GM23248 (cell line): ENCODE data around the gene RALGPS1. TPM values are rescaled to one million over a fixed set of nuclear protein-coding genes. Genes with fewer than 3 reads are reported as not detected.

Source experiments
- DNase-seq: peaks from one replicate; pipeline ENCODE4 v3.0.0-alpha.2; 2015
- H2AFZ ChIP-seq: fragments of 200-600 bp; sonication (generic); 2 replicates; pipeline ENCODE4 v1.6.1; 2016; ENCODE audit warnings: antibody characterized with exemption
- H3F3A ChIP-seq: fragments of 200-600 bp; sonication (generic); 2 replicates; pipeline ENCODE4 v1.6.1; 2016; ENCODE audit warnings: mild to moderate bottlenecking, antibody characterized with exemption, mixed run types; ENCODE audit not compliant: insufficient read depth
- H3K27ac ChIP-seq: fragments of 200-600 bp; sonication (generic); 2 replicates; pipeline ENCODE4 v1.5.1; 2016; ENCODE audit warnings: mild to moderate bottlenecking
- H3K27me3 ChIP-seq: fragments of 200-600 bp; sonication (generic); replicated peaks from 2 replicates; pipeline ENCODE4 v1.6.1; 2016; ENCODE audit warnings: mild to moderate bottlenecking; ENCODE audit not compliant: insufficient read depth
- H3K36me3 ChIP-seq: fragments of 200-600 bp; sonication (generic); 2 replicates; pipeline ENCODE4 v1.6.1; 2016; ENCODE audit warnings: low read depth, mild to moderate bottlenecking
- H3K4me1 ChIP-seq: fragments of 200-600 bp; sonication (generic); 2 replicates; pipeline ENCODE4 v1.6.1; 2016; ENCODE audit warnings: mild to moderate bottlenecking; ENCODE audit not compliant: insufficient read depth
- H3K4me2 ChIP-seq: fragments of 200-600 bp; sonication (generic); one replicate; pipeline ENCODE4 v1.6.1; 2016; ENCODE audit warnings: mild to moderate bottlenecking; ENCODE audit not compliant: unreplicated experiment
- H3K4me3 ChIP-seq: fragments of 200-600 bp; sonication (generic); 2 replicates; pipeline ENCODE4 v1.5.1; 2016; ENCODE audit warnings: mild to moderate bottlenecking
- H3K79me2 ChIP-seq: fragments of 200-600 bp; sonication (generic); 2 replicates; pipeline ENCODE4 v1.6.1; 2016; ENCODE audit warnings: mild to moderate bottlenecking; ENCODE audit not compliant: insufficient read depth
- H3K9ac ChIP-seq: fragments of 200-600 bp; sonication (generic); 2 replicates; pipeline ENCODE4 v1.6.1; 2016; ENCODE audit warnings: mild to moderate bottlenecking
- H3K9me2 ChIP-seq: fragments of 200-600 bp; sonication (generic); 2 replicates; pipeline ENCODE4 v1.6.1; 2016; ENCODE audit warnings: mixed run types, mild to moderate bottlenecking, moderate library complexity; ENCODE audit not compliant: insufficient read depth
- H3K9me3 ChIP-seq: fragments of 200-600 bp; sonication (generic); one replicate; pipeline ENCODE4 v1.6.1; 2017; ENCODE audit warnings: low read depth
- H4K20me1 ChIP-seq: fragments of 200-600 bp; sonication (generic); 2 replicates; pipeline ENCODE4 v1.6.0; 2016; ENCODE audit not compliant: insufficient read depth
- EZH2 ChIP-seq: fragments of 200-600 bp; sonication (generic); IDR thresholded peaks from 2 replicates; pipeline ENCODE4 v1.6.1; 2018; ENCODE audit warnings: antibody characterized with exemption, mild to moderate bottlenecking; ENCODE audit not compliant: insufficient read depth, poor library complexity, severe bottlenecking
- EZH2phosphoT487 ChIP-seq: fragments of 200-600 bp; sonication (generic); IDR thresholded peaks from 2 replicates; pipeline ENCODE4 v1.6.1; 2018; ENCODE audit warnings: antibody characterized with exemption, moderate library complexity, mild to moderate bottlenecking, low read depth; ENCODE audit not compliant: insufficient read depth
- WGBS, 2 experiments: methylation state at CpG; one replicate each; pipeline ENCODE4 v1.1.6; 2015 to 2017; ENCODE audit warnings: low lambda C conversion rate in 2 of 2, low coverage in 1 of 2; ENCODE audit errors: missing lambda C conversion rate in 2 of 2; 5-methylcytosine and 5-hydroxymethylcytosine counted together
- in situ Hi-C: fragments of 300-500 bp; cut with MboI; formaldehyde crosslinking; loops from 2 replicates; pipeline ENCODE4 v1.15.0; 2020
- polyA plus RNA-seq: library from polyadenylated mRNA; unstranded; fragments of >200 nt; fragmentation: Nextera tagmentation; extraction: Ambion mirVana; gene quantifications from 2 replicates; pipeline ENCODE4 v1.2.1, GENCODE V29; 2016
- total RNA-seq: library from RNA; depleted of rRNA; stranded (reverse); fragments of >200 nt; shearing (Covaris generic); gene quantifications from 2 replicates; pipeline ENCODE4 v1.2.3, GENCODE V29; 2014

RALGPS1 gene
- total and polyA plus RNA-seq, 2 experiments from 2014 or later = 0.54 to 1.8 TPM

- Histone ChIP-seq H3K4me1 (peaks cover 9% of the 10 kb centered on the region), H3K4me3 (no peak overlapping the region), H2AFZ (no peak overlapping the region), H3F3A (no peaks in the 10 kb centered on the region), H3K9me3 (no peaks in the 10 kb centered on the region), H3K9me2 (no peaks in the 10 kb centered on the region), H3K79me2 (no peaks in the 10 kb centered on the region), H3K4me2 (no peak overlapping the region), H4K20me1 (no peaks in the 10 kb centered on the region), H3K27ac (no peak overlapping the region), H3K9ac (no peak overlapping the region), H3K36me3 (no peaks in the 10 kb centered on the region), H3K27me3 (no peaks in the 10 kb centered on the region)
- no peak for DNase-seq
- in situ Hi-C loops = no loop called here
- no peak for TF ChIP-seq EZH2phosphoT487
- no peak for TF ChIP-seq EZH2
- WGBS, 2 experiments = 82 to 89% methylated on average over 3 of the region's 3 CpGs
Observed at GRCh38 chr9:126959336-126959735, 44.8 kb downstream of the RALGPS1 start.

GRCh38 chr9:126959917-126960316 is 45.3 kb downstream of the RALGPS1 start:
- DNase-seq = no peak
- no peak overlapping the region for H3K4me2 ChIP-seq
- in situ Hi-C loops = no loop called here
- H3K36me3 ChIP-seq = no peaks in the 10 kb centered on the region
- H2AFZ ChIP-seq = no peak overlapping the region
- H3K9me2 ChIP-seq = no peaks in the 10 kb centered on the region
- no peaks in the 10 kb centered on the region for H4K20me1 ChIP-seq
- H3K27me3 ChIP-seq = no peaks in the 10 kb centered on the region
- no peak overlapping the region for H3K4me3 ChIP-seq
- TF ChIP-seq EZH2phosphoT487 (no peak), EZH2 (no peak)
- no peak overlapping the region for H3K9ac ChIP-seq
- no peaks in the 10 kb centered on the region for H3K79me2 ChIP-seq
- H3K4me1 ChIP-seq = peaks cover 9% of the 10 kb centered on the region
- H3K27ac ChIP-seq = no peak overlapping the region
- H3F3A ChIP-seq = no peaks in the 10 kb centered on the region
- H3K9me3 ChIP-seq = no peaks in the 10 kb centered on the region

GRCh38 chr9:126962336-126962735 is 47.8 kb downstream of the RALGPS1 start:
- 88 to 98% methylated on average over 5 to 6 of the region's 6 CpGs for WGBS, 2 experiments
- H3F3A ChIP-seq = no peaks in the 10 kb centered on the region
- DNase-seq = no peak
- no peak overlapping the region for H2AFZ ChIP-seq
- in situ Hi-C loops = no loop called here
- H3K79me2 ChIP-seq = no peaks in the 10 kb centered on the region
- H3K4me3 ChIP-seq = no peak overlapping the region
- TF ChIP-seq EZH2 (no peak), EZH2phosphoT487 (no peak)
- no peak overlapping the region for H3K4me2 ChIP-seq
- H3K9ac ChIP-seq = no peak overlapping the region
- no peaks in the 10 kb centered on the region for H3K9me2 ChIP-seq
- no peak overlapping the region for H3K27ac ChIP-seq
- peaks cover 6% of the 10 kb centered on the region for H3K4me1 ChIP-seq
- no peaks in the 10 kb centered on the region for H3K9me3 ChIP-seq
- H3K27me3 ChIP-seq = no peaks in the 10 kb centered on the region
- no peaks in the 10 kb centered on the region for H3K36me3 ChIP-seq
- H4K20me1 ChIP-seq = no peaks in the 10 kb centered on the region

GRCh38 chr9:126965077-126965476 is 50.5 kb downstream of the RALGPS1 start:
- H3K36me3 ChIP-seq = no peaks in the 10 kb centered on the region
- no peak overlapping the region for H3K27ac ChIP-seq
- H4K20me1 ChIP-seq = no peaks in the 10 kb centered on the region
- no peak overlapping the region for H3K9ac ChIP-seq
- 84 to 87% methylated on average over 3 of the region's 3 CpGs for WGBS, 2 experiments
- H3K4me3 ChIP-seq = no peak overlapping the region
- no peaks in the 10 kb centered on the region for H3K27me3 ChIP-seq
- H3K9me2 ChIP-seq = no peaks in the 10 kb centered on the region
- H3K79me2 ChIP-seq = no peaks in the 10 kb centered on the region
- H3K9me3 ChIP-seq = no peaks in the 10 kb centered on the region
- no peaks in the 10 kb centered on the region for H3K4me1 ChIP-seq
- no peak for DNase-seq
- TF ChIP-seq EZH2 (no peak), EZH2phosphoT487 (no peak)
- in situ Hi-C loops = no loop called here
- H3F3A ChIP-seq = no peaks in the 10 kb centered on the region
- H3K4me2 ChIP-seq = no peak overlapping the region
- no peak overlapping the region for H2AFZ ChIP-seq
